Tibial artery (tissue), 4 donors: ENCODE measurements around the gene UNC13C.

Source experiments
- DNase-seq, 2 donors: peaks; one replicate each; pipeline ENCODE4 v3.0.0-alpha.2; 2019
- H3K27ac ChIP-seq, 2 donors: fragments of 200-600 bp; sonication (generic) in 1 of 2; 1 replicate in 1 of 2; 2 replicates in 1 of 2; pipeline ENCODE4 v1.5.1; 2018 to 2019; ENCODE audit warnings: mild to moderate bottlenecking in 1 of 2
- H3K27me3 ChIP-seq, 2 donors: fragments of 200-600 bp; sonication (generic) in 1 of 2; one replicate each; pipeline versions ENCODE4 v1.5.1 to v1.6.0; 2016 to 2019
- H3K36me3 ChIP-seq, 3 donors: fragments of 200-600 bp; sonication (generic) in 2 of 3; one replicate each; pipeline ENCODE4 v1.5.1; 2016 to 2019; ENCODE audit warnings: mild to moderate bottlenecking in 2 of 3
- H3K4me1 ChIP-seq, 4 donors: fragments of 200-600 bp; sonication (generic) in 2 of 4; 1 replicate in 3 of 4; 2 replicates in 1 of 4; pipeline ENCODE4 v1.5.1; 2016 to 2019
- H3K4me3 ChIP-seq, 2 donors: fragments of 200-600 bp; sonication (generic) in 1 of 2; 1 replicate in 1 of 2; 2 replicates in 1 of 2; pipeline ENCODE4 v1.5.1; 2018 to 2019; ENCODE audit warnings: mild to moderate bottlenecking in 2 of 2
- H3K9me3 ChIP-seq, 3 donors: fragments of 200-600 bp; sonication (generic) in 1 of 3; one replicate each; pipeline ENCODE4 v1.5.1; 2016 to 2019
- intact Hi-C: fragments of 100-400 bp; cut with DNase I; formaldehyde crosslinking; loops from one replicate; pipeline ENCODE4 v1.15.0; 2023; ENCODE audit warnings: low total_unique reads
- TF ChIP-seq, protein P1 (sequence below), 2 experiments: fragments of 200-600 bp in 1 of 2; fragments of 450-650 bp in 1 of 2; IDR thresholded peaks; one replicate each; pipeline ENCODE4 v1.5.1; 2017 to 2019; ENCODE audit warnings: antibody characterized with exemption in 2 of 2, mild to moderate bottlenecking in 1 of 2, moderate library complexity in 1 of 2

Gene UNC13C

DNA sequence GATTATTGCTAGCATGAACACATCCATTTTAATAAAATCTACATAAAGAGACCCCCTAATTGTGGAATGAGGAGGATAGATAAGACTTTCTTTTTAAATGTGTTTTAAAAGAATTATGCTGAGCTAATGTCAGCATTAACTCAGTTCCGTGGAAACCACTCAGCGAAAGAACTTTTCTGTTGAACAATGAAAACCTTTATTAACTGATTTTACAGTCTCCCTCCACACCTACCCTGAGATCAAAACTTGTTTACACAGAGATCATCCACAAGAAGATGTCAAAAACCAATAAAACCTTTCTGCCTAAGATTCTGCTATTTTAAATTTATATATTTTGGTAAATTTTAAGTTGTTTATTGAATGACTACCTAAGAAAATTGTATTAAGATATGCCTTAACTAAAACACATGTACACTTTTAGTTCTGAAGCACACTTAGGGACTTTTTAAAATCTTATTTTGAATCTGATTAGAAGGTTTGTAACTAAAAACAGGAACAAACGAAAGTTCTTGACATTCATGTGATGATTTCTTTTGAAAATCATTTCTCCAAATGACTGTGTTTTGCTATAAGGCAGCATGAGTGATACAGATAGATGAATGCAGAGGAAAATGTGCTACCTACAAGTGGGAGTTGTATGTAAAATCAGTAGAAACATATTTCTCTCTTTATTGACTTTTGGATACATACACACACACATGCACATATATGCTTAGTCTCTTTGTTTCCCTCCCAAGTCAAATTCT, 369.0 kb downstream of the UNC13C start:
- Histone ChIP-seq H3K27me3 (no peaks in the 10 kb centered on the region), H3K27ac (no peak overlapping the region), H3K9me3 (no peaks in the 10 kb centered on the region), H3K4me1 (peaks cover 0 to 7% (median 0%) of the 10 kb centered on the region in 4 donors), H3K36me3 (no peaks in the 10 kb centered on the region), H3K4me3 (no peak overlapping the region)
- intact Hi-C loops = no loop called here
- DNase-seq = no peak
- TF ChIP-seq, protein P1, sequence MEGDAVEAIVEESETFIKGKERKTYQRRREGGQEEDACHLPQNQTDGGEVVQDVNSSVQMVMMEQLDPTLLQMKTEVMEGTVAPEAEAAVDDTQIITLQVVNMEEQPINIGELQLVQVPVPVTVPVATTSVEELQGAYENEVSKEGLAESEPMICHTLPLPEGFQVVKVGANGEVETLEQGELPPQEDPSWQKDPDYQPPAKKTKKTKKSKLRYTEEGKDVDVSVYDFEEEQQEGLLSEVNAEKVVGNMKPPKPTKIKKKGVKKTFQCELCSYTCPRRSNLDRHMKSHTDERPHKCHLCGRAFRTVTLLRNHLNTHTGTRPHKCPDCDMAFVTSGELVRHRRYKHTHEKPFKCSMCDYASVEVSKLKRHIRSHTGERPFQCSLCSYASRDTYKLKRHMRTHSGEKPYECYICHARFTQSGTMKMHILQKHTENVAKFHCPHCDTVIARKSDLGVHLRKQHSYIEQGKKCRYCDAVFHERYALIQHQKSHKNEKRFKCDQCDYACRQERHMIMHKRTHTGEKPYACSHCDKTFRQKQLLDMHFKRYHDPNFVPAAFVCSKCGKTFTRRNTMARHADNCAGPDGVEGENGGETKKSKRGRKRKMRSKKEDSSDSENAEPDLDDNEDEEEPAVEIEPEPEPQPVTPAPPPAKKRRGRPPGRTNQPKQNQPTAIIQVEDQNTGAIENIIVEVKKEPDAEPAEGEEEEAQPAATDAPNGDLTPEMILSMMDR (IDR thresholded peaks at IDR 0.05) = no peak

GRCh38 chr15:54353726-54354125, 375.5 kb downstream of the UNC13C start:
- no peak for DNase-seq
- Histone ChIP-seq H3K4me3 (no peak overlapping the region), H3K4me1 (no peaks in the 10 kb centered on the region), H3K36me3 (no peaks in the 10 kb centered on the region), H3K9me3 (peaks cover 0 to 8% (median 0%) of the 10 kb centered on the region in 3 donors), H3K27me3 (no peaks in the 10 kb centered on the region), H3K27ac (no peak overlapping the region)
- TF ChIP-seq, protein P1 (IDR thresholded peaks at IDR 0.05) = no peak
- intact Hi-C loops = no loop called here

DNA sequence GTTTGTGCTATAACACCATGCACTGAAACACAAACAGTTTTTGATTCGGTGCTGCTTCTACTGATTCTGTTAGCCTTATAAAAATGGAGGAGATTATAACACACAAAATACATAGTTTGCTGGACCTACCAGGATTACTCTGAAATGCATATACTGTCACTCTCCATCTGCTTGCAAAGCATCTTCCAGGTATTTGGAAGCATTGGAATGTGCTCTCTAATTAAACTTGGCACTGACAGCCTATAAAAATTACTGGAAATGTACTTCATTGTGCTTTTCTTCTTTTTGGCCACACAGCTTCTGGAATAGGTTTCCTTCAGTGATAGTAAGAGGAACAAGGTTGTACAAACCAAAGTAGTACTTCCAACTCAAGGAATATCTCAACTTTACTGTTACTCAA, 376.1 kb downstream of the UNC13C start:
- H3K36me3 ChIP-seq = no peaks in the 10 kb centered on the region
- DNase-seq = no peak
- H3K4me3 ChIP-seq = no peak overlapping the region
- peaks cover 0 to 14% (median 0%) of the 10 kb centered on the region in 3 donors for H3K9me3 ChIP-seq
- intact Hi-C loops = no loop called here
- H3K4me1 ChIP-seq = no peaks in the 10 kb centered on the region
- no peaks in the 10 kb centered on the region for H3K27me3 ChIP-seq
- no peak overlapping the region for H3K27ac ChIP-seq
- TF ChIP-seq, protein P1 (IDR thresholded peaks at IDR 0.05) = no peak

DNA sequence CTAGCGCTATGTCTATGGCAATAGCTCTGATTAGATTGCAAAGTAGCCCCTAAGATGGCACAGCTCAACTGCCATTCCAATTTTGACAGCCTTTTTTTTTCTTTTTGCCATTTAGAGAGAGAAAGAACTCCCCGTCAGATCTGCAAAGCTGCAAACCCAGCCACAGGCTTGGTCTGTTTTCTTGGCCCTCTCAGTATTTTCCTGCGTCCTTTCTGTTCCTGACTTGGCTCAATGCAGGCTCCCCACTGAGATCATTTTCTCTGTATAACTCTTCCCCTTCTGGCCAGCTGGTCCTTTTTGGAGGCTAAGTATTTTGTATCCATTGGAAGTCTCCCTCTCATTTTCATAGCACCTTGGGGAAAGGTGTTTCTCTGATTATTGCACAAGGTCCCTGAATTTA, 386.7 kb downstream of the UNC13C start:
- H3K4me3 ChIP-seq = no peak overlapping the region
- intact Hi-C loops = no loop called here
- TF ChIP-seq, protein P1 (IDR thresholded peaks at IDR 0.05) = no peak
- no peak for DNase-seq
- no peaks in the 10 kb centered on the region for H3K27me3 ChIP-seq
- H3K36me3 ChIP-seq = peaks cover 0 to 9% (median 0%) of the 10 kb centered on the region in 3 donors
- no peaks in the 10 kb centered on the region for H3K4me1 ChIP-seq
- peaks cover 0 to 20% (median 13%) of the 10 kb centered on the region in 3 donors for H3K9me3 ChIP-seq
- H3K27ac ChIP-seq = peak overlapping the region in 1 of 2 donors; percentile 2

GRCh38 chr15:54373332-54373731, 395.1 kb downstream of the UNC13C start:
- no peak overlapping the region for H3K27ac ChIP-seq
- H3K9me3 ChIP-seq = no peaks in the 10 kb centered on the region
- no peaks in the 10 kb centered on the region for H3K36me3 ChIP-seq
- no peak for DNase-seq
- H3K4me1 ChIP-seq = no peaks in the 10 kb centered on the region
- intact Hi-C loops = no loop called here
- TF ChIP-seq, protein P1 (IDR thresholded peaks at IDR 0.05) = no peak
- no peaks in the 10 kb centered on the region for H3K27me3 ChIP-seq
- no peak overlapping the region for H3K4me3 ChIP-seq
